ENCODE data around the gene TAF9. TPM values are rescaled to one million over a fixed set of nuclear protein-coding genes. Genes with fewer than 3 reads are reported as not detected.

The TAF9 gene, protein sequence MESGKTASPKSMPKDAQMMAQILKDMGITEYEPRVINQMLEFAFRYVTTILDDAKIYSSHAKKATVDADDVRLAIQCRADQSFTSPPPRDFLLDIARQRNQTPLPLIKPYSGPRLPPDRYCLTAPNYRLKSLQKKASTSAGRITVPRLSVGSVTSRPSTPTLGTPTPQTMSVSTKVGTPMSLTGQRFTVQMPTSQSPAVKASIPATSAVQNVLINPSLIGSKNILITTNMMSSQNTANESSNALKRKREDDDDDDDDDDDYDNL
- total RNA-seq, result 79.7 and 79.8 TPM in 2 replicates

DNA sequence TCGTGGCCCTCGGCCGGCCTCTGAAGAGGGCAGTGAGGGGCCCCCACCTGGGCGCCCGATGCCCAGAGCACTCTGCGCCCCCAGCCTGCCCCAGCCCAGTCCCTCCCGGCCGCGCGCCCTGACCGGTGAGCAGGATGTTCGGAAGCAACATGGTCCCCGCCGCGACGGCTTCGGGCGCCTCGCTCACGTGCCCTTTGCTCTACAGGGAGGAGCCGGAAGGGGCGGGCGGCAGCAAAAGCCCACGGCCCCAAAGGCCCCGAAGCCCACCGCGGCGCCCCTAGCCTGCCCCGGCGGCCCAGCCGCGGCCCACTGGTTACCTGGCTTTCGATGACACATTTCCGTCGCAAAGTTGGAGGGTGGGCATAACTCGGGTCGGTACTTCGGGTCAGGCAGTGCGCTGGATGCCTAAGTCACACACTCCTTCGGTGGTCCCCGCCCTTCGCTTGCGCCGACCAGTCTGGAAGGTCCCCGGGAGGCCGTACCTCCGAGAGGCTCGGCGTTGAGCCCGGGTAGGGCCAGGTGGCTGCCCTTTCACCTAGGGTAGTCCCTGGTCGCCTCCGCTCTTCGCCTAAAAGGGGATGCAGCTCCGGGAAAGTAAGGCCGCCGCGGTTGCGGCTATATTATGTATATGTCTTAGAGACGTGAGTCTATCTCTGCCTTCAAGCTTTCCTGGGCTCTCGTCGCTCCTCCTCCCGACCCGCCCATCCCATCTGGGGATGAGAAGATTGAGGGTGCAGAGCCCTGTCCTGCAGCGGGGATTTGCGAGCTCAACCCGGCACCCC lies at the start of gene TAF9, which contains the start of the genes AK6 and RAD17:
TAF9 (minus strand) TSS at position 181 of the 782 bp plus-strand sequence. CDS start 3,783 bp downstream, outside the sequence.
AK6 (minus strand) TSS at position 181 of the 782 bp plus-strand sequence; CDS start at position 151, 30 bp downstream.
RAD17 (plus strand) TSS at position 479 of the 782 bp plus-strand sequence. CDS start 2,391 bp downstream, outside the sequence.

DNA sequence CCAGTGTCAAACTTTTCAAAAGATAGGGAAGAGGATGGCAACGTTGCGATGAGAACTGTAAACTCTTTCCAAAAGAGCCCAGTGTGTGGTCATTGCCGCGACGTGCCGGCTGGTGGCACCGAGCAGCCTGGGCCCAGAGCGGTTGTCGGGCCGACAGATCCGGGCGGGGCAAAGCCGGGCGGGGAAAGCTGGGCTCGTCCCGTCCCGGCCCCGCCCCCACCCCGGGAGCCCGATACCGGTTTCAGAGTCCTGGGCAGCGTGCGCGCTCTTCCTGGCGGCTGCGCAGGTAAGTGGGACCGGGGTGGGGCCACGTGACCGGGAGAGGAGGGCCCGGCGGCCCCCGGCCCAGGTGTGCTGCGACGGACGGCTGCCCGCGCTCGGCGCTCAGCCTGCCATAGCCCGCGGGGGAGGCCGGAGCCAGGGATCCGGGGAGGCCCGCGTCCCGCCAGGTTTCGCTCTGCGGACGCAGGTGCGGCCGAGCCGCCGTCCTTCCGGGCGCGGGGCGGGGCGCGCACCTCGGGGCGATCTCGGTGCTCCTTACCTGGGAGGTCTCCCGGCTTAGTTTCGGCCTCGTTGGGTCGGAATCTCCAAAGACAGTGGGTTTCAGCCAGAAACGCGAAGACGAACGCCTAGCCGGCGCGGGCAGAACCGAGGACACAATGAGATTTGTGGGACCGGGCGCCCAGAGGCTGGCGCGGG lies 45.7 kb upstream of the TAF9 start, which contains the start of gene MARVELD2:
MARVELD2 (plus strand) TSS at position 232 of the 699 bp plus-strand sequence. CDS start 4,270 bp downstream, outside the sequence.

Other genes with a start within 250 kb of the TAF9 start
- 69.0 and 101 TPM in 2 replicates for gene CCNB1, start 202.4 kb downstream of the TAF9 start, total RNA-seq
- gene CENPH, start 179.9 kb downstream of the TAF9 start, total RNA-seq, result 13.6 and 15.3 TPM in 2 replicates
- gene CDK7, start 134.6 kb downstream of the TAF9 start, total RNA-seq, result 46.9 and 52.6 TPM in 2 replicates
- 7.0 and 8.1 TPM in 2 replicates for gene CCDC125, start 36.7 kb downstream of the TAF9 start, total RNA-seq
- 34.0 and 40.3 TPM in 2 replicates for gene AK6, start within 50 bp of the TAF9 start, total RNA-seq
- gene RAD17, start 298 bp upstream of the TAF9 start, total RNA-seq, result 27.1 and 27.6 TPM in 2 replicates
- 3.8 and 4.1 TPM in 2 replicates for gene MARVELD2, start 45.6 kb upstream of the TAF9 start, total RNA-seq
- 2.8 and 3.1 TPM in 2 replicates for gene OCLN, start 123.3 kb upstream of the TAF9 start, total RNA-seq
- 44.0 and 51.5 TPM in 2 replicates for gene GTF2H2C, start 190.7 kb upstream of the TAF9 start, total RNA-seq